MCF 10A (cell line): ENCODE measurements around the gene CCL8. TPM values are rescaled to one million over a fixed set of nuclear protein-coding genes. Genes with fewer than 3 reads are reported as not detected.

ENCODE experiments used
- BruUV-seq: library from RNA; stranded (reverse); fragments of 400-500 nt; replicated peaks from 2 replicates; lab custom pipeline; 2021; lab: Mats Ljungman, UMichigan
- CTCF ChIA-PET: fragments of 300-600 bp; sonication (Branson Sonifier 250); formaldehyde crosslinking; extraction: SDS; loops from one replicate; lab custom pipeline; 2021; ENCODE audit warnings: antibody characterized with exemption, inconsistent platforms; lab: Yijun Ruan, JAX
- POLR2A ChIA-PET: fragments of 300-600, 350-650 bp; sonication (Branson Sonifier 250); formaldehyde crosslinking; extraction: SDS; loops from one replicate; lab custom pipeline; 2020; ENCODE audit warnings: antibody characterized with exemption, inconsistent platforms; lab: Yijun Ruan, JAX
- DNase-seq: peaks from one replicate; pipeline ENCODE4 v3.0.0-alpha.2; 2018; ENCODE audit not compliant: unreplicated experiment
- H3K27ac Mint-ChIP-seq: one replicate; pipeline ENCODE4 v1.8.0; 2022; ENCODE audit warnings: mild to moderate bottlenecking, low read depth, mixed read lengths; ENCODE audit not compliant: unreplicated experiment
- H3K27me3 Mint-ChIP-seq: one replicate; pipeline ENCODE4 v1.8.0; 2022; ENCODE audit warnings: mixed read lengths; ENCODE audit not compliant: insufficient read depth, unreplicated experiment
- H3K36me3 Mint-ChIP-seq: one replicate; pipeline ENCODE4 v1.8.0; 2022; ENCODE audit warnings: mild to moderate bottlenecking, moderate library complexity, mixed read lengths; ENCODE audit not compliant: insufficient read depth, unreplicated experiment
- H3K4me1 Mint-ChIP-seq: one replicate; pipeline ENCODE4 v1.8.0; 2022; ENCODE audit warnings: mixed read lengths; ENCODE audit not compliant: insufficient read depth, unreplicated experiment
- H3K4me3 Mint-ChIP-seq: one replicate; pipeline ENCODE4 v1.8.0; 2022; ENCODE audit warnings: mild to moderate bottlenecking, moderate library complexity, mixed read lengths; ENCODE audit not compliant: unreplicated experiment
- H3K9me3 Mint-ChIP-seq: one replicate; pipeline ENCODE4 v1.8.0; 2022; ENCODE audit warnings: mixed read lengths; ENCODE audit not compliant: unreplicated experiment
- intact Hi-C: fragments of 100-400 bp; cut with micrococcal nuclease; formaldehyde crosslinking; loops from 2 replicates; pipeline ENCODE4 v1.14.1; 2022
- total RNA-seq: library from RNA; stranded (reverse); gene quantifications from 2 replicates; pipeline ENCODE4 v1.2.3, GENCODE V29; 2022
- TF ChIP-seq, protein P1 (sequence below): fragments of 200-600 bp; IDR thresholded peaks from one replicate; pipeline ENCODE4 v1.8.0; 2022; ENCODE audit warnings: antibody characterized with exemption, mild to moderate bottlenecking; ENCODE audit not compliant: unreplicated experiment

The CCL8 gene
- total RNA-seq, 1 experiment from 2014 or later: not detected

DNA sequence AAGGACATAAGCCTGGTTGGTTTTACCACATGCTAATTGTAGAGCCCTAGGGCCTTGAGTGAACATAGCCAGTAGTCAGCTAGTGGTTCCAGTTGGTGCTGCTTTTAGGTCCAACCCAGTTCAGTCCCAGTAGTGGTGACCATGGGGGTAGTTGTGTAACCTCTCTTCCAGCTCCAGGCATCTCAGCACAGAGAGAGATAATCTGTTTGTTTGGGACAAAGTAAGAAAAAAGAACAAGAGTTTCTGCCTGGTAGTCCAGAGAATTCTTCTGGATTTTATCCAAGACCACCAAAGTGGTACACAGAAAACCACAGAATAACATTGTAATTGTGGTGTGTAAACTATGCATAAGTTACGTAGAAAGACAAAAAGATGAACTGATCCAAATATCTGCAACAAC is 31.9 kb downstream of the CCL8 start:
- TF ChIP-seq, protein P1, sequence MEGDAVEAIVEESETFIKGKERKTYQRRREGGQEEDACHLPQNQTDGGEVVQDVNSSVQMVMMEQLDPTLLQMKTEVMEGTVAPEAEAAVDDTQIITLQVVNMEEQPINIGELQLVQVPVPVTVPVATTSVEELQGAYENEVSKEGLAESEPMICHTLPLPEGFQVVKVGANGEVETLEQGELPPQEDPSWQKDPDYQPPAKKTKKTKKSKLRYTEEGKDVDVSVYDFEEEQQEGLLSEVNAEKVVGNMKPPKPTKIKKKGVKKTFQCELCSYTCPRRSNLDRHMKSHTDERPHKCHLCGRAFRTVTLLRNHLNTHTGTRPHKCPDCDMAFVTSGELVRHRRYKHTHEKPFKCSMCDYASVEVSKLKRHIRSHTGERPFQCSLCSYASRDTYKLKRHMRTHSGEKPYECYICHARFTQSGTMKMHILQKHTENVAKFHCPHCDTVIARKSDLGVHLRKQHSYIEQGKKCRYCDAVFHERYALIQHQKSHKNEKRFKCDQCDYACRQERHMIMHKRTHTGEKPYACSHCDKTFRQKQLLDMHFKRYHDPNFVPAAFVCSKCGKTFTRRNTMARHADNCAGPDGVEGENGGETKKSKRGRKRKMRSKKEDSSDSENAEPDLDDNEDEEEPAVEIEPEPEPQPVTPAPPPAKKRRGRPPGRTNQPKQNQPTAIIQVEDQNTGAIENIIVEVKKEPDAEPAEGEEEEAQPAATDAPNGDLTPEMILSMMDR: no peak
- Mint-ChIP-seq H3K9me3 (peaks cover 7% of the 10 kb centered on the region), H3K27me3 (no peaks in the 10 kb centered on the region), H3K4me1 (no peaks in the 10 kb centered on the region), H3K36me3 (no peaks in the 10 kb centered on the region), H3K27ac (no peak overlapping the region), H3K4me3 (no peak overlapping the region)
- no TSS peak for BruUV-seq
- no peak for DNase-seq
- POLR2A ChIA-PET: no interaction called here
- intact Hi-C loops: no loop called here
- CTCF ChIA-PET: interaction anchor here (0.7 to 1.5 kb wide), 3 partner anchors 10 to 596 kb away, joined by 3 to 11 read pairs (median 3); no protein-coding TSS in a partner anchor

DNA sequence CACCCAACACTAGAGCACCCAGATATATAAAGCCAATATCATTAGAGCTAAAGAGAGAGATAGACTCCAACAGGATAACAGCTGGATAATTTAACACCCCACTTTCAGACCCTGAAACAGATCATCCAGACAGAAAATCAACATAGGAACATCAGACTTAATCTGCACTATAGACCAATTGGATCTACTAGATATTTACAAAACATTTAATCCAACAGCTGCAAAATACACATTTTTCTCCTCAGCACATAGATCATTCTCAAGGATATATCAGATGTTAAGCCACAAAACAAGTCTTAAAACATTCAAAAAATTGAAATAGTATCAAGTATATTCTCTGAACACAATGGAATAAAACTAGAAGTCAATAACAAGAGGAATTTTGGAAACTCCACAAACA is 33.0 kb downstream of the CCL8 start:
- ChIA-PET CTCF (interaction anchor here (0.7 to 1.9 kb wide), 2 partner anchors 9 to 152 kb away, joined by 4 to 6 read pairs; no protein-coding TSS in a partner anchor), POLR2A (no interaction called here)
- TF ChIP-seq, protein P1: no peak
- intact Hi-C loops: no loop called here
- Mint-ChIP-seq H3K4me3 (no peak overlapping the region), H3K27me3 (no peaks in the 10 kb centered on the region), H3K4me1 (no peaks in the 10 kb centered on the region), H3K9me3 (peaks cover 7% of the 10 kb centered on the region), H3K27ac (no peak overlapping the region), H3K36me3 (no peaks in the 10 kb centered on the region)
- no TSS peak for BruUV-seq
- no peak for DNase-seq

DNA sequence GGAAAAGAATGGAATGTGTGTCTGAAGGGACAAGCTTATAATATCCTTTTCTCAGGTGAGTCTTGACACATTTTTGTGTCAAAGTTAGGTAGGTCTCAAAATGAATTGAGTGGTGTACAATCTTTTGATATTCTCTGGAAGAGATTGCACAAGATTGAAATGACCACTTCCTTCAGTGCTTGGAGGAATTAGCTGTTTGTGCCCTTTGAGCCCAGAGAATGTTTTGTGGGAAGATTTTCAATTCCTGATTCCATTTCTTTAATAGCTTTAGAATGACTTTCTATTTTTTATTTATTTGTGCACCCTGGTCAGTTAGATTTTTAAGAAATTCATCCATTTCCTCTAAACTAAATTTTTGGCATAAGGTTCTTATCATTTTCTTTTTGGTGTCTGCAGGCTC is 35.4 kb downstream of the CCL8 start:
- no TSS peak for BruUV-seq
- no peak overlapping the region for H3K27ac Mint-ChIP-seq
- TF ChIP-seq, protein P1: no peak
- no peak overlapping the region for H3K4me3 Mint-ChIP-seq
- H3K36me3 Mint-ChIP-seq: no peaks in the 10 kb centered on the region
- H3K4me1 Mint-ChIP-seq: no peaks in the 10 kb centered on the region
- ChIA-PET CTCF (interaction anchor here (0.5 to 1.1 kb wide), 2 partner anchors 154 to 1183 kb away, joined by 3 to 5 read pairs; partner anchors contain the start of gene SLFN12L), POLR2A (interaction anchor here (0.6 kb wide), 1 partner anchor 286 kb away, joined by 3 read pairs; no protein-coding TSS in a partner anchor)
- no peaks in the 10 kb centered on the region for H3K27me3 Mint-ChIP-seq
- H3K9me3 Mint-ChIP-seq: peaks cover 7% of the 10 kb centered on the region
- DNase-seq: no peak
- intact Hi-C loops: no loop called here

DNA sequence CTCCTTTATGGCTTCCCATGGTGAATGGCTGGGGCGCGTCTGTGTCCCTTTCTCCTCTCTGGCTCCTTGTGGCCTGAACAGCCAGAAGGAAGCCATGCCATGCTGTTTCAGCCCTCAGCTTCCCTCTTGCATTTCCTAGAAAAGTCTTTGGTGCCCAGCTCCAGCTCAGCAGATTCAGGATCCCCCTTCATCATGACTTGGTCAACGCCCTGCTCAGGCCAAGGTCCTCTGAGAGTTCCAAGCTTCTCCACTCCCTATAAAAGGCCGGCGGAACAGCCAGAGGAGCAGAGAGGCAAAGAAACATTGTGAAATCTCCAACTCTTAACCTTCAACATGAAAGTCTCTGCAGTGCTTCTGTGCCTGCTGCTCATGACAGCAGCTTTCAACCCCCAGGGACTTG is 37.0 kb downstream of the CCL8 start, which contains the start of gene CCL13:
CCL13 (plus strand) TSS at position 287 of the 400 bp plus-strand sequence; CDS start at position 334, 47 bp downstream.
- intact Hi-C loops: no loop called here
- Mint-ChIP-seq H3K27me3 (no peaks in the 10 kb centered on the region), H3K4me1 (no peaks in the 10 kb centered on the region), H3K9me3 (peaks cover 7% of the 10 kb centered on the region), H3K4me3 (no peak within 1 kb of the TSS), H3K36me3 (no peaks in the 10 kb centered on the region), H3K27ac (no peak within 1 kb of the TSS)
- ChIA-PET POLR2A (no interaction called here), CTCF (interaction anchor here (1.2 kb wide), 1 partner anchor 156 kb away, joined by 7 read pairs; no protein-coding TSS in a partner anchor)
- no peak for DNase-seq
- TF ChIP-seq, protein P1: no peak
- BruUV-seq: no TSS peak
